GM18498 (cell line): Measurements from ENCODE around the gene FGF14.
"Not testable (repeated sequence)": the region's sequence is repeated elsewhere in the genome, so short reads cannot be mapped to it uniquely, and the experiment has no call there.

ENCODE experiments used
- ATAC-seq: cut with Tn5 transposase; IDR thresholded peaks from one replicate; pipeline ENCODE4 v1.9.1; 2021; ENCODE audit warnings: mild to moderate bottlenecking, moderate library complexity; ENCODE audit not compliant: unreplicated experiment

FGF14 gene

DNA sequence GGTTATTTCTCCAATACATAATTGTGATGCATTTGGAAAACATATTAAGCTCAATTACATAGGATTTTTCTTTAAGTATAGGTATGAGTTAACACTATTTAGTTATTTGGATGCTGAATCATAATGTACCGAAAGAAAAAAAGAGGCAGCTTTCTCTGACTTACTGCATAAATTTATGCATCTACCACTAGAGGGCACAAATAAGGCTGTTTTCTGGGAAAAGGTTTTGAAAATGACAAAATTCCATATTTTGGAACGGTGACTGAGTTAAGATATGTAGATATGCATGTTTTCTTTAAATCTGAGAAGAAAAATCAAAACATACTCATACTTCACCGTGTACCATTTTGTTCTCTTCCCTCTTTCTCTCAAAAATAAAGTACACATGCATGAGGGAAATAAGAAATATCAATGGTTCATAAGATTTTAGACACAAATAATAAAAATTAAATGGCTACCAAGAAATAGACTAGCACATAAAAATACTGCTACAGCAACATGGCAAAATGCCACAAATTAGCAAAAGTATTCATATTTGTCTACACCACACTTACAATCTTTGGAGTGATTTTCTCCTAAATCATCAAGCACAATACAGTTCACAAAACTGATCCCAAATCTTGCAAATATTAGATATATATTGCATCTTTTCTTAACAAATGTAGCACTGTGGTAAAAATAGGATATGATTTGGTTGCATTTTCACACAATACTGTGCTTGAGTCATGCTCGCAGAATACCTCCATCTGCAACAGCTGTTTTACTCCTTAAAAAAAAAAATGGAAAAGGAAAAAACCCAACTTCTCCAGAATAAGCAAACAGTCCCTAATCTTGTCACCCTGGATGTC is 260.0 kb downstream of the FGF14 start:
- no peak for ATAC-seq

- no peak for ATAC-seq
Measured at GRCh38 chr13:102139626-102140025, 262.2 kb downstream of the FGF14 start.

- no peak for ATAC-seq
Measured at GRCh38 chr13:102138635-102139190, 263.1 kb downstream of the FGF14 start.

GRCh38 chr13:102137904-102138303 is 263.9 kb downstream of the FGF14 start:
- ATAC-seq, result not testable (repeated sequence)

- ATAC-seq, result no peak
Measured at GRCh38 chr13:102136735-102137296, 265.0 kb downstream of the FGF14 start.

DNA sequence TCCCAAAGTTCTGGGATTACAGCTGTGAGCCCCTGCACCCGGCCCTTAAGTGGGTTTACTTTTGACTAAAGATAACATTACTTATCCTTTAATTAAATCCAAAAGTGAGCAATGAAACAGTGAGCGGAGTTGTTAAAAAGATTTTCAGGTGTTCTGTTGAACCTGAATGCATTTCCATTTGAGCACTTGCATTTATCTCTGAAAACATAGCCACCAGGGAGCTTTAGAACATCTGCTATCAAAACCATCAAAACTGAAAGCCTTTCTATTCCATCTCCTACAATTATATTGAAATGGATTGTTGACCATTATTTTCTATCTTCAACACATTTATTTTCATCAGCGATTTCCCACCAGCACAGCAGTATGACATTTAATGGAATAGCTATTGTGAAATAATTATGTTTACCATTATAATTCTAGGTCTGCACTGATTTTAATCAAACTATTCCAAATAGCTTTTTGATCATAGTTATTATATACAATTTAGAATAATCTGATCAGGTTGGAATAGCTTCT is 269.0 kb downstream of the FGF14 start:
- ATAC-seq, result no peak

DNA sequence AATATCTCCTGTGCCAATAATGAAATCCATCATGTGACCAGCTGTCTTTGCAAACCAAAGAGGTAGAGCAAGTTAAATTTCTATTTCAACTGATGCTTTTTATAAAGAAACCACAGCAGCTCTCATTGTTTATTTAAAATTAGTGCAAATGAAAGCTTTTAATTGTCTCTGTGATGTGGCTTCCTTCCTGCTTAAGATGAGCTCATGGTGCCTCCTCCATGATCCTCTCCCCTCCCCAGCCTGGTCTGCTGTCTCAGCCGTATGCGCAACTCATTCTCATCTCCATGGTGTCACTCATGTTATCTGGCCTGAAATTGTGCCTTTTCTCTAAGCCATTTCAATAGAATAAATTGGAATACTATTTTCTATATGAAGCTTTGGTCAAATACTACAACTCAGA is 270.6 kb downstream of the FGF14 start:
- no peak for ATAC-seq

DNA sequence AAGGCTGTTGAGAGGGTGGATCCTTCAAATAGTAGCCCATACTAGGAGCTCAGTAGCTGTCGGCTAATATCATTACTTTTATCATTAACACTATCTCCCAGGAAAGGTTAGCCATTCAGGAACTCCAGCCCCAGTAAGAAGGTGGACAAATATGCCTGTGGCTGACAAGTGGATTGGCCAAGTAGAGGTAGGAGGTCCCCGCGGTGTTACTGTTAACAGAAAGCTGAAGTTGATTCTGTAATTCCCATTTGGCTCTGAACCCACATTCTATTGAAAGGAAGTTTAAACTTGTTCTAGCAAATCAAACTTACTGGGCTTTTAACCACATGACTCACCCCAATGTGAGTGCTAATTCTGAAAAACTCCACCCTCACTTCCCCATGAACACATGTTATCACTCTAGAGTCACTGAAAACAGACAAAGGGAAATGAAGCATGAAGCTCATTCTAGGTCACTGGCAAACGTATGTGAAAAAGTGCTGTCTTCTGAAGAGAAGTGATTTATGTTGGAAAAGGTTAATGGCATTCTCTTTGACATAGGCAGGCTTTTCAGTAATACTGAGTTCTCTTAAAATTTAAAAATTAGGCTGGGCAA is 273.5 kb downstream of the FGF14 start:
- no peak for ATAC-seq

DNA sequence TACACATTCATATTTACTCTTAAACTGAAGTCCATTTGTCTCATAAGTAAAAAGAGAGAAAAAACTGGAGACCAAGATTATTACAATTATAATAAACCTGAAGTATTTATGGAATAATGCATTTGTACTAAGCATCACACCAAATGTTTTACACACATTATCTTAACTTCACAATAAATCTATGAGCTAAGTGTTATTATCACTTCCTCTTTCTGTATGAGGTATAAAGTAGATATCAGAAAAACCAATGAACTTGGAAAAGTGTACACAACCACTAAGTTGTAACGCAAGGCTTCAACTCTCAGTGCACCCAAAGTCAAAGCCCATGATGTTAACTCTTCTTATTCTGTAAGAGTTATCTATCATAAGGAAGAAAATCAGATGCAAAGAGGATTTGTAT is 274.7 kb downstream of the FGF14 start:
- ATAC-seq, result no peak

GRCh38 chr13:102122147-102122546 is 279.7 kb downstream of the FGF14 start:
- ATAC-seq, result no peak

- ATAC-seq, result no peak
Measured at GRCh38 chr13:102117175-102117831, 284.5 kb downstream of the FGF14 start.

GRCh38 chr13:102103469-102103868 is 298.4 kb downstream of the FGF14 start:
- ATAC-seq, result no peak

DNA sequence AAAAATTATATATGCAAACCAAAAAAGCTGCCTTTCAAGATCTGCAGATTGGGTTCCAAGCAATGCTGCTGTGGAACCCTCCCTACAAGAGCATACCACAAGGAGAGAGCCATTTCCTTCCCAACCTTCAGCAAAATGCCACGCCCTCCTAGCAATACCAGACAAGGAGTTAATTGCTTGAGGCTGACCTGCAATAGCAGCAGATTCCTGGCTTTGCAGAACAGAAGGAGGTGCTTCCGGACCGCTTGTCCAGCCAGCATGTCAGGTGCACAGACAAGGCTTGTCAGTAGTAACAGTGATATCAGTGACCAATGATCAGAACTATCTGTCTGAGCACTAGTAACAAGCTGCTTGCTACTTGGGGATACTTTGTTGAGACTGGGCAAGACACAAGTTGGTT is 301.6 kb downstream of the FGF14 start:
- no peak for ATAC-seq

GRCh38 chr13:102097708-102098107 is 304.1 kb downstream of the FGF14 start:
- ATAC-seq, result no peak

- ATAC-seq, result not testable (repeated sequence)
Measured at GRCh38 chr13:102093288-102093687, 308.6 kb downstream of the FGF14 start.

- no peak for ATAC-seq
Measured at GRCh38 chr13:102091231-102091630, 310.6 kb downstream of the FGF14 start.

DNA sequence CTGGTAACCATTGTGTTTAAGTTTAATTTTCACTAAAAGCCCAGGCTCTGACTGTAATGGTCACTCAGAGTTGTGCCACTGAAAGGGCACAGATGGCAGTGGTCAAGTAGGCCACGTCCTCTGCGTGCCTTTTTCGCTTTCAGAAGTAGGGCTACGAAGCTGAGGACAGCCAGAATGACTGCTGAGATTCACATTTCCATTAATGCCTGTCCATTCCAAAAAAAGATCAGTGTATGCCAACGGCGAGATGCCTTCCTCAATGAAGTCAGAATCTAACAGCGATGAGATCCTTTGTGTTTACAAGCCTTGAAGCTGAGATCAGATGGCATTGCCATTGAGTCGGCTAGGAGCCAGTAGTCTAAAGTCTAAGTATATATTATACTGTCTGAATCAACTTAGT is 311.3 kb downstream of the FGF14 start:
- no peak for ATAC-seq

- no peak for ATAC-seq
Measured at GRCh38 chr13:102089722-102090121, 312.1 kb downstream of the FGF14 start.

GRCh38 chr13:102089177-102089576 is 312.7 kb downstream of the FGF14 start:
- ATAC-seq, result no peak

GRCh38 chr13:102073251-102073650 is 328.6 kb downstream of the FGF14 start:
- ATAC-seq, result no peak

GRCh38 chr13:102071711-102072110 is 330.1 kb downstream of the FGF14 start:
- no peak for ATAC-seq
